Mesodermal cell (in vitro differentiated cells): ENCODE data around the gene USP5.

Experiments
- H3K27ac ChIP-seq: 2 replicates; pipeline ENCODE4 v1.7.0; 2013; ENCODE audit warnings: mild to moderate bottlenecking, low read depth, low read length, moderate library complexity; ENCODE audit not compliant: severe bottlenecking
- H3K36me3 ChIP-seq: 2 replicates; pipeline ENCODE4 v1.7.1; 2013; ENCODE audit warnings: mild to moderate bottlenecking, low read length, moderate library complexity; ENCODE audit not compliant: control insufficient read depth, insufficient read depth
- H3K4me1 ChIP-seq: one replicate; pipeline ENCODE4 v1.7.1; 2013; ENCODE audit warnings: mild to moderate bottlenecking, low read length; ENCODE audit not compliant: insufficient read depth, control insufficient read depth, poor library complexity, severe bottlenecking
- H3K4me3 ChIP-seq: 2 replicates; pipeline ENCODE4 v1.7.0; 2013; ENCODE audit warnings: low read length, control low read depth, mild to moderate bottlenecking; ENCODE audit not compliant: insufficient read depth, poor library complexity, severe bottlenecking; ENCODE audit errors: extremely low read depth
- H3K9me3 ChIP-seq: 2 replicates; pipeline ENCODE4 v1.7.1; 2013; ENCODE audit warnings: mild to moderate bottlenecking, low read length, moderate library complexity; ENCODE audit not compliant: control insufficient read depth
- WGBS, 2 experiments: methylation state at CpG; one replicate each; pipeline ENCODE4 v1.1.5; 2013; ENCODE audit warnings: missing lambda C conversion rate in 2 of 2; ENCODE audit not compliant: insufficient coverage in 2 of 2; 5-methylcytosine and 5-hydroxymethylcytosine counted together

Gene USP5

DNA sequence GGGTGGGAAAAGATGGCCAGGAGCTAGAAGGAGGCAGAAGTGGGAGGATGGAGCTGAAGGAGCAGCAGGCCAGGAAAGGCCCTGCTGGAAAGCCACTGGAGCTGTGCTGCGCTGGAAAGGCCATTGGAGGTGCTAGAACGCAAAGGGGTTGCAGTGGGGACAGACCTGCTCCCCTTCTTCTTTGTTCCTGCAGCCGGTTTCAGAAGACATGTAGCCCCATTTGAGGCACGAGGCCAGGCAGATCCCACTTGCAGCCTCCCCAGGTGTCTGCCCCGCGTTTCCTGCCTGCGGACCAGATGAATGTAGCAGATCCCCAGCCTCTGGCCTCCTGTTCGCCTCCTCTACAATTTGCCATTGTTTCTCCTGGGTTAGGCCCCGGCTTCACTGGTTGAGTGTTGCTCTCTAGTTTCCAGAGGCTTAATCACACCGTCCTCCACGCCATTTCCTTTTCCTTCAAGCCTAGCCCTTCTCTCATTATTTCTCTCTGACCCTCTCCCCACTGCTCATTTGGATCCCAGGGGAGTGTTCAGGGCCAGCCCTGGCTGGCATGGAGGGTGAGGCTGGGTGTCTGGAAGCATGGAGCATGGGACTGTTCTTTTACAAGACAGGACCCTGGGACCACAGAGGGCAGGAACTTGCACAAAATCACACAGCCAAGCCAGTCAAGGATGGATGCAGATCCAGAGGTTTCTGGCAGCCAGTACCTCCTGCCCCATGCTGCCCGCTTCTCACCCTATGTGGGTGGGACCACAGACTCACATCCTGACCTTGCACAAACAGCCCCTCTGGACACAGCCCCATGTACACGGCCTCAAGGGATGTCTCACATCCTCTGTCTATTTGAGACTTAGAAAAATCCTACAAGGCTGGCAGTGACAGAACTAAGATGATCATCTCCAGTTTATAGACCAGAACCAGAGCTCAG lies 32.6 kb upstream of the USP5 start:
- 78 to 86% methylated on average over 10 to 13 of the region's 13 CpGs for WGBS, 2 experiments
- Histone ChIP-seq H3K4me1 (peaks cover 40% of the 10 kb centered on the region), H3K27ac (peak overlapping the region; percentile 41), H3K4me3 (no peak overlapping the region), H3K9me3 (no peaks in the 10 kb centered on the region), H3K36me3 (peaks cover 2% of the 10 kb centered on the region)

DNA sequence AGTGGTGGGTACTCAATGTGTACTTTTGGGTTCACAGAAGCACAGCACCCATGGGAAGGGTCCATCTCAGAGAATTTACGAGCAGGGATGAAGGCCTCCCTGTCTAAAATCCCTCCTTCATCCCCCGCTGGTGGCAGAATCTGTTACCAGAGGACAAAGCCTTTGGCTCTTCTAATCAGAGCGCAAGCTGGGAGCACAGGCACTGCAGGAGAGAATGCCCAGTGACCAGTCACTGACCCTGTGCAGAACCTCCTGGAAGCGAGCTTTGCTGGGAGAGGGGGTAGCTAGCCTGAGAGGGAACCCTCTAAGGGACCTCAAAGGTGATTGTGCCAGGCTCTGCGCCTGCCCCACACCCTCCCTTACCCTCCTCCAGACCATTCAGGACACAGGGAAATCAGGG lies 31.8 kb upstream of the USP5 start:
- Histone ChIP-seq H3K4me3 (peak overlapping the region; percentile 40), H3K36me3 (peaks cover 4% of the 10 kb centered on the region), H3K4me1 (peaks cover 40% of the 10 kb centered on the region), H3K9me3 (no peaks in the 10 kb centered on the region), H3K27ac (peak overlapping the region; percentile 10)
- WGBS, 2 experiments, result 73% methylated on average over 2 to 4 of the region's 5 CpGs

DNA sequence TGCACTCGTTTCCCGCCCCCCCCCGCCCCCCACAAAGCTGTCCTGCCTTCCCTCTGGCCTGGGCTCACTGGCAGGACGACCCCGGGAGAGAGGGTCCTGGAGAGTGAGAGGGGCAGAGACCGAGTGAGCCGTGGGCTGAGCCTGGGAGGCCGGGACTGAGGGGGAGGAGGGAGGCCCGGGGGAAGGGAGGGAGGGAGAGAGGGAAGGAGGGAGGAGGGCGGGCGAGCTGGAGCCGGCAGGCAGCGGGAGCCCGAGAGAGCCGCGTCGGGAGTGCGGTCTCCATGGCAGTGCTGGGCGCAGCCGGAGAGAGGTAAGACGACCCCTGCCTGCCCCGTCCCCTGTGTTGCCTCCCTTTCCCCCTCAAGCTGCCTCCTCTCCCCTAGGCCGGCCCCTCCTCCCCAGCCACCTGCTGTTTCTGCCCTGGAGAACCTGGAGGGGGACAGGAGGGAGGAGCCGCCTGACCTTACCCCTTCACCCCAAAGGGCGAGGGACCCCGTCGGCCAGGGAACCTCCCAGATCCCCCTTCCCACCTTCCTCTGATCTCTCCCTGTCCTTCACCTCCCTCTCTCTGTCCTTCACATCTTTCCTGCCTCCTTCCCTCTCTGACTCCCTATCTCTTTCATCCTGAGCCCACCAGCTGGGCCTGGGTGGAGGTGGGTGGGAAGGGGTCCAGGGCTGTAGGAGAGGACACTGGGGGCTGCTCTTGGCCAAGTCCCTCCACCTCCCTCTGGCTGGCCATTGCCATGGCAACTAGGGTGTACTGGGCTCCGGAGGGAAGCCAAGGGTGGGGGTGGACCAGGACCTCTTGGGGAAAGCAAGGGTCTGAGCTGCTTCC lies 30.1 kb upstream of the USP5 start, which contains the start of gene GPR162:
GPR162 (plus strand) TSS at position 231 of the 835 bp plus-strand sequence. CDS start 2,078 bp downstream, outside the sequence.
- H3K4me1 ChIP-seq, result peaks cover 41% of the 10 kb centered on the region
- peaks cover 13% of the 10 kb centered on the region for H3K36me3 ChIP-seq
- H3K4me3 ChIP-seq, result peak within 1 kb of the TSS; percentile 40
- WGBS, 2 experiments, result 0% methylated on average over 10 to 12 of the region's 28 CpGs
- H3K27ac ChIP-seq, result peak within 1 kb of the TSS; percentile 72
- no peaks in the 10 kb centered on the region for H3K9me3 ChIP-seq

DNA sequence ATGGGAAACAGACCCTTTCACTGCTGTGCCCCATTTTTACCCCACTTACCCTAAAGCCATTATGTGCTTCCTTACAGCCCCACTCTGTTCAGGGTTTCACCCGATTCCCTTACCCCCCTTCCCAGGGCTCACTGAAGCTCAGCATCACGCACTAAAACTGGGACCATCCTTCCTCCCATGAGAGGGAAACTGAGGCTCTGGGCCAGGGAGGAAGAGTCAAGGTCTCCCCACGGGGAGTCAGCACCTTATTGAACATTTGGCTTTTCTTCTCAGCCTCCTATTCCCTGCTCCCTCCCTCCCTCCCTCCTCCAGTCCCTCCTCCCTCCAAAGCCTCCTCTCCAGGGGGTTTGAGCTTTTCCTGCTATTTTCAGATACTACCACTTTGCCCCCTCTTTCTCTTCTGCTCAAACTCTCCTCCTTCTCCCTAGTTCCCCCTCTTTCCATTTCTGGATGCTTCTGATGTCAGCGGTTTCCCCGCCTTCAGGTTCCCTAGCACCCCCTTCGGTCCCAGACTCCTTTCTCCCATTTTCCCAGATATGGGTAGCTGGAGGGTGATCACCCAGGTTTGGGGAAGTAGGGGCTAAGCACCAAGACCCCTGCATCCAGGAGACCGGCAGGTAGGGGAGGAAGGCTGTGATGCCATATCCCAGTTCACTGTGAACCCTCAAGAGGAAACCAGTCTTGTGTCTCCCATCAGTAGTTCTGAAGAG lies 29.4 kb upstream of the USP5 start:
- peak overlapping the region; percentile 40 for H3K4me3 ChIP-seq
- H3K4me1 ChIP-seq, result peaks cover 48% of the 10 kb centered on the region
- 30 to 41% methylated on average over 2 to 4 of the region's 7 CpGs for WGBS, 2 experiments
- H3K36me3 ChIP-seq, result peaks cover 14% of the 10 kb centered on the region
- H3K27ac ChIP-seq, result no peak overlapping the region
- no peaks in the 10 kb centered on the region for H3K9me3 ChIP-seq

DNA sequence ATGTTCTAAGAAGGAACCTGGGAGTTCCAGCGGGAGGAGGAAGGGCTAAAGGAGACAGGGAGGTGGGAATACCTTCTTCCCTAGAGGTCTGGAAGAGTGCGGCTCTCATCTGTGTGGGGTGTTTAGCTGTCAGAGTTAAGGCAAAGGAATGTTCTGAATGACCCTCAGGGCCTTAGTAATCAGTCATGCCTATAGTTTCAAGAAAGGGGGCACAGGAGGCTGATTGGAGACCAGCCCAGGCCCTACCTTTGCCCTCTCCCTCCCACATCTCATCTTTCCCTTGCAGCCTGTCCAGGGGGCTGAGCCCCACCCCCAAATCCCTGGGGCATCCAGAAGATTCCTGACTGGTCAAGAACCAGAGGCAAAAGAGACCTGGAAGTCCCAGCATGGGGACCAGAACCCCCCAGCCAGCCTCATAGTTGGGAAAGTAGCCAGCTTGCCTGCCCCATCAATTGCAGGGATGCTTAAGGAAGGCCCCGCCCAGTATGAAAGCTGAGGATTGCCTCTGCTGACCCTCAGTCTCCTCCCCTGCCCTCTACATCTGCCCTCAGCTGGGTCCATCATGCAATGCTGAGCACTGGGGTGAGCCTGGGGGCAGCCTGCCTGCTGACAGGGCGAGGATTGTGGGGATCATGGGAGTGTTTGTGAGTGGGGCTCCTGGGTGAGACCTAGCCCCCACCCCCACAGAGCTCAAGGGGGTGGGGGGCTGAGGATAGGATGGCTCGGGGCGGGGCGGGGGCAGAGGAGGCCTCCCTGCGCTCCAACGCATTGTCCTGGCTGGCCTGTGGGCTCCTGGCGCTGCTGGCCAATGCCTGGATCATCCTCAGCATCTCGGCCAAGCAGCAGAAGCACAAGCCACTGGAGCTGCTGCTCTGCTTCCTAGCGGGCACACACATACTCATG lies 28.5 kb upstream of the USP5 start:
- Histone ChIP-seq H3K36me3 (peaks cover 14% of the 10 kb centered on the region), H3K4me1 (peaks cover 44% of the 10 kb centered on the region), H3K4me3 (no peak overlapping the region), H3K27ac (no peak overlapping the region), H3K9me3 (no peaks in the 10 kb centered on the region)
- WGBS, 2 experiments, result 80 to 81% methylated on average over 5 to 11 of the region's 12 CpGs

DNA sequence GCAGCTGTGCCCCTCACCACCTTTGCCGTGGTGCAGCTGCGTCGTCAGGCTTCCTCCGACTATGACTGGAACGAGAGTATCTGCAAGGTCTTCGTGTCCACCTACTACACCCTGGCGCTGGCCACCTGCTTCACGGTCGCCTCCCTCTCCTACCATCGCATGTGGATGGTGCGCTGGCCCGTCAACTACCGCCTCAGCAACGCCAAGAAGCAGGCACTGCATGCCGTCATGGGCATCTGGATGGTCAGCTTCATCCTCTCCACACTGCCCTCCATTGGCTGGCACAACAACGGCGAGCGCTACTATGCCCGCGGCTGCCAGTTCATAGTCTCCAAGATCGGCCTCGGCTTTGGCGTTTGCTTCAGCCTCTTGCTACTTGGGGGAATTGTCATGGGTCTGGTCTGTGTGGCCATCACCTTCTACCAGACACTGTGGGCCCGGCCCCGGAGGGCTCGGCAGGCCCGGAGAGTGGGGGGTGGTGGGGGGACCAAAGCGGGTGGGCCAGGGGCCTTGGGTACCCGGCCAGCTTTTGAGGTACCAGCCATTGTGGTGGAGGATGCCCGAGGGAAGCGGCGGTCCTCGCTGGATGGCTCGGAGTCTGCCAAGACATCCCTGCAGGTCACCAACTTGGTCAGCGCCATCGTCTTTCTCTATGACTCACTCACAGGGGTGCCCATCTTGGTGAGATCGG lies 27.7 kb upstream of the USP5 start:
- H3K27ac ChIP-seq, result no peak overlapping the region
- H3K36me3 ChIP-seq, result peaks cover 14% of the 10 kb centered on the region
- WGBS, 2 experiments, result 97% methylated on average over 27 to 29 of the region's 37 CpGs
- no peak overlapping the region for H3K4me3 ChIP-seq
- H3K4me1 ChIP-seq, result peaks cover 38% of the 10 kb centered on the region
- H3K9me3 ChIP-seq, result no peaks in the 10 kb centered on the region

DNA sequence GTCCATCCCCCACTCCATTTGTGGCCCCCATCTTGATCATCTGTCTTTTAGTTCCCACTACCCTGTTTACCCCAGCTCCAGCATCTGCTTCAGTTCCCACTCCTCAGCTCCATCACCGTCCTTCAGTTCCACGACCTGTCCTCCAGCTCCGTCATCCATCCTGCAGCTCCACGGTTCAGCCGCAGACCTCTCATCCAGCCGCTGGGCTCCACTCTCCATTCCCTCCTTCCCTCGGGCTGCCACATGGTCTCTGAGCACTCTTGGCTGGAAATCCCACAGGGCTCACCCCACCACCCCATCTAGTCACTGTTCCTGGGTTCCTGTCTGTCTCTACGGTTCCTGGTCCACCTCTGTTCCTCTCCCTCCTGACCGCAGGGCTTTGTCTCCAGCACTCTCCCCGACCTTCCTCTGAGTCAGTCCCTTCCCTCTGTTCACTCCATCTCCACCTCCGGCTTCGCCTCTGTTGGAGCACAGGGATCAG lies 27.0 kb upstream of the USP5 start:
- Histone ChIP-seq H3K36me3 (peaks cover 14% of the 10 kb centered on the region), H3K27ac (no peak overlapping the region), H3K9me3 (no peaks in the 10 kb centered on the region), H3K4me1 (peaks cover 36% of the 10 kb centered on the region), H3K4me3 (no peak overlapping the region)
- 58 to 64% methylated on average over 11 to 12 of the region's 12 CpGs for WGBS, 2 experiments

DNA sequence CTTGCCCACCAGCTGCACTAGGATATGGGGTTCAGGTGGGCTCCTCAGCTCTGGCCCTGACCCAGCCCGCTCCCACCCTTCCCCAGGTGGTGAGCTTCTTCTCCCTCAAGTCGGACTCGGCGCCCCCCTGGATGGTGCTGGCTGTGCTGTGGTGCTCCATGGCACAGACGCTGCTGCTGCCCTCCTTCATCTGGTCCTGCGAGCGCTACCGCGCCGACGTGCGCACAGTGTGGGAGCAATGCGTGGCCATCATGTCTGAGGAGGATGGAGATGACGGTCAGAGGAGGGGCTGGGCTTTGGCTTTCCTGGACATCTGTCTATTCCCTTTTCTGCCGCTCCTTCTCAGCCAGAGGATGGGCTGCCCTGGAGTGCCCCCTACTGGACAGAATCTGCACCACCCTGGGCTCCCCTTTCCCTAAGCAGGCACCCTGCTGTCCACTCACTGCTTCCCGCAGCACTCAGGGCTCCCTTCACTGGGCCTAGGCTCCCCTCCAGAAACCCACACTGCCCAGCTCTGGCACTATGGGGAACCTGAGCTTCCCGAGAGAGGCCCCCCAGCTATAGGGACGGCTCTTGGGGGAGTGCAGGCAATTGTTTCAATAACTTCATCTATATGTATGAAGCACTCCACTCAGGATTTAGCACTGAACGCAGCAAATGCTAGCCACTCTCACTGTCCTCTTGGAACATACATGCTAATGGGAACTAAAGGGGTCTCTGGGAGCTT lies 26.4 kb upstream of the USP5 start:
- 18 to 41% methylated on average over 7 to 16 of the region's 19 CpGs for WGBS, 2 experiments
- Histone ChIP-seq H3K4me1 (peaks cover 34% of the 10 kb centered on the region), H3K4me3 (no peak overlapping the region), H3K36me3 (peaks cover 20% of the 10 kb centered on the region), H3K9me3 (no peaks in the 10 kb centered on the region), H3K27ac (no peak overlapping the region)
